IMR-90 (cell line): Measurements from ENCODE around the gene DHRS7. TPM values are rescaled to one million over a fixed set of nuclear protein-coding genes. Genes with fewer than 3 reads are reported as not detected.

ENCODE experiments used
- polyA plus RNA-seq, 3 experiments: library from polyadenylated mRNA; depleted of rRNA; stranded (reverse); fragments of >200 nt; gene quantifications; 2 replicates each; pipeline ENCODE4 v1.2.3, GENCODE V29; 2012; ENCODE audit warnings: low replicate concordance in 1 of 3
- total RNA-seq: library from RNA; depleted of rRNA; stranded (reverse); fragments of >200 nt; gene quantifications from 2 replicates; pipeline ENCODE4 v1.2.3, GENCODE V29; 2012; rRNA removed

The DHRS7 gene
- total and polyA plus RNA-seq, 2 of the 4 experiments (the other 2 are of a cell fraction) = 30.3 to 50.2 TPM

Other genes starting within 250 kb of the DHRS7 start
- not detected in 2 replicates for gene LRRC9, start 245.3 kb downstream of the DHRS7 start, total RNA-seq
- not detected in 2 replicates for gene LRRC9, start 245.3 kb downstream of the DHRS7 start, polyA plus RNA-seq (2012; rRNA removed)
- 128 and 151 TPM in 2 replicates for gene PCNX4, start 73.5 kb downstream of the DHRS7 start, total RNA-seq
- 44.7 and 55.4 TPM in 2 replicates for gene PCNX4, start 73.5 kb downstream of the DHRS7 start, polyA plus RNA-seq (2012; rRNA removed)
- gene PPM1A, start 83.8 kb upstream of the DHRS7 start, total RNA-seq = 14.3 and 22.8 TPM in 2 replicates
- gene PPM1A, start 83.8 kb upstream of the DHRS7 start, polyA plus RNA-seq (2012; rRNA removed) = 11.3 and 15.1 TPM in 2 replicates